Naive thymus-derived CD4-positive, alpha-beta T cell (primary cell): ENCODE measurements around the gene SGK2. TPM values are rescaled to one million over a fixed set of nuclear protein-coding genes. Genes with fewer than 3 reads are reported as not detected.
"Not testable (repeated sequence)": the region's sequence is repeated elsewhere in the genome, so short reads cannot be mapped to it uniquely, and the experiment has no call there.

ENCODE experiments used
- ATAC-seq: fragments of 150-1000 bp; cut with Tn5 transposase; 2 replicates; pipeline ENCODE4 v1.10.0; 2021; ENCODE audit warnings: mild to moderate bottlenecking, moderate library complexity
- CTCF ChIA-PET: fragments of 350-600 bp; sonication (Branson Sonifier 250); formaldehyde crosslinking; loops from one replicate; lab custom pipeline; 2021; ENCODE audit warnings: antibody characterized with exemption; lab: Charles Lee
- POLR2A ChIA-PET: fragments of 350-600 bp; sonication (Branson Sonifier 250); formaldehyde crosslinking; loops from one replicate; lab custom pipeline; 2021; ENCODE audit warnings: antibody characterized with exemption, inconsistent platforms; lab: Charles Lee
- DNase-seq, 9 donors: peaks; one replicate each; pipeline versions ENCODE4 v3.0.0 to v3.0.0-alpha.2; 2020 to 2022; ENCODE audit warnings: mixed read lengths in 1 of 9
- H3K27ac ChIP-seq: one replicate; pipeline ENCODE4 v1.7.0; 2013; ENCODE audit warnings: mild to moderate bottlenecking, low read depth, low read length, moderate library complexity
- H3K27me3 ChIP-seq, 2 donors: one replicate each; pipeline ENCODE4 v1.7.0; 2013; ENCODE audit warnings: low read length in 2 of 2, mild to moderate bottlenecking in 2 of 2, moderate library complexity in 2 of 2; ENCODE audit not compliant: control insufficient read depth in 2 of 2, insufficient read depth in 2 of 2
- H3K36me3 ChIP-seq, 3 experiments: 1 replicate in 2 of 3; 2 replicates in 1 of 3; pipeline ENCODE4 v1.7.0; 2013; ENCODE audit warnings: low read length in 3 of 3, mild to moderate bottlenecking in 3 of 3, moderate library complexity in 1 of 3; ENCODE audit not compliant: insufficient read depth in 3 of 3, control insufficient read depth in 2 of 3
- H3K4me1 ChIP-seq, 2 donors: one replicate each; pipeline ENCODE4 v1.7.0; 2013; ENCODE audit warnings: low read length in 2 of 2, mild to moderate bottlenecking in 2 of 2, moderate library complexity in 1 of 2; ENCODE audit not compliant: control insufficient read depth in 2 of 2, insufficient read depth in 2 of 2
- H3K4me3 ChIP-seq: 2 replicates; pipeline ENCODE4 v1.7.0; 2013; ENCODE audit warnings: mild to moderate bottlenecking, low read length
- H3K9me3 ChIP-seq, 3 experiments: 1 replicate in 2 of 3; 2 replicates in 1 of 3; pipeline ENCODE4 v1.7.0; 2013; ENCODE audit warnings: low read length in 3 of 3; ENCODE audit not compliant: control insufficient read depth in 2 of 3
- H3K27ac Mint-ChIP-seq, 9 donors: one replicate each; pipeline ENCODE4 v1.8.0; 2020 to 2022; ENCODE audit warnings: mixed read lengths in 9 of 9, mild to moderate bottlenecking in 8 of 9, moderate library complexity in 5 of 9, inconsistent platforms in 2 of 9
- H3K27me3 Mint-ChIP-seq, 5 donors: one replicate each; pipeline ENCODE4 v1.8.0; 2021 to 2022; ENCODE audit warnings: mixed read lengths in 5 of 5, mild to moderate bottlenecking in 1 of 5
- H3K36me3 Mint-ChIP-seq, 5 donors: one replicate each; pipeline ENCODE4 v1.8.0; 2020 to 2022; ENCODE audit warnings: mixed read lengths in 5 of 5, mild to moderate bottlenecking in 3 of 5, inconsistent platforms in 1 of 5
- H3K4me1 Mint-ChIP-seq, 7 donors: one replicate each; pipeline ENCODE4 v1.8.0; 2020 to 2022; ENCODE audit warnings: mixed read lengths in 7 of 7, mild to moderate bottlenecking in 3 of 7, inconsistent platforms in 1 of 7
- H3K4me3 Mint-ChIP-seq, 10 donors: one replicate each; pipeline ENCODE4 v1.8.0; 2020 to 2022; ENCODE audit warnings: mild to moderate bottlenecking in 10 of 10, mixed read lengths in 10 of 10, moderate library complexity in 6 of 10, inconsistent platforms in 2 of 10
- H3K9me3 Mint-ChIP-seq, 11 donors: one replicate each; pipeline ENCODE4 v1.8.0; 2020 to 2022; ENCODE audit warnings: mixed read lengths in 11 of 11, mild to moderate bottlenecking in 4 of 11, inconsistent platforms in 1 of 11, moderate library complexity in 1 of 11
- intact Hi-C, 2 donors: fragments of 100-400 bp; cut with micrococcal nuclease; formaldehyde crosslinking; loops; one replicate each; pipeline ENCODE4 v1.15.1; 2023
- polyA plus RNA-seq, 2 donors: library from polyadenylated mRNA; unstranded; fragments of 300-500 nt; fragmentation: Illumina TruSeq; gene quantifications; one replicate each; pipeline ENCODE4 v1.2.3, GENCODE V29; 2021
- total RNA-seq, 6 experiments: library from RNA in 5 of 6; stranded (reverse) in 5 of 6; gene quantifications; 1 replicate in 5 of 6; 2 replicates in 1 of 6; pipeline ENCODE4 v1.2.3 and lab custom pipeline; 2021 to 2026

SGK2 gene
- total and polyA plus RNA-seq, 7 experiments from 2014 or later = 0.48 to 2.6 (median 1.9) TPM; not detected in 2

DNA sequence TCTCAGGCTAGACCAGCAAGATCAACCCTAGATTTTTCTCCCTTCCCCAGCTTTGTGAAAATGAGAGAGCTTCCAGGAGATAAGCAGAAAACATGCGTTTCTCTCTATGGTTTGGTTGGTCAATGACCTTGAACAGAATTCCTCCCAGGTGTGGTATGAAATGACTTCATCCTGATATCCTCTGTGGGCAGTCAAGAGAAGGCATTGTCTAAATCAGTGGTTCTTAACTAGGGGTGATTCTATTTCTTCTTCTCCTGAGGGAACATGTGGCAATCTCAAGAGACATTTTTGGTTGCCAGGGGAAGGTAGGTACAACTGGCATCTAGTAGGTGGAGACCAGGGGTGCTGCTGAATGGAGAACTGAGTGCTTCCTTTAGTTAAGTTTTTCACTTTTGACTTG is 44.3 kb downstream of the SGK2 start:
- Histone ChIP-seq H3K4me3 (no peak overlapping the region), H3K27me3 (no peaks in the 10 kb centered on the region), H3K4me1 (no peaks in the 10 kb centered on the region), H3K36me3 (peaks cover under 1 to 39% (median 5%) of the 10 kb centered on the region in 3 experiments), H3K27ac (no peak overlapping the region), H3K9me3 (no peaks in the 10 kb centered on the region)
- H3K36me3 Mint-ChIP-seq = peaks cover 3 to 30% (median 9%) of the 10 kb centered on the region in 5 donors
- ChIA-PET POLR2A (interaction anchor here (0.8 to 0.9 kb wide), 2 partner anchors 8 to 18 kb away, joined by 3 read pairs; no protein-coding TSS in a partner anchor), CTCF (no interaction called here)
- H3K27ac Mint-ChIP-seq = no peak overlapping the region
- no peaks in the 10 kb centered on the region for H3K9me3 Mint-ChIP-seq
- intact Hi-C loops = no loop called here
- H3K27me3 Mint-ChIP-seq = no peaks in the 10 kb centered on the region
- H3K4me3 Mint-ChIP-seq = no peak overlapping the region
- peaks cover 0 to 4% (median 0%) of the 10 kb centered on the region in 7 donors for H3K4me1 Mint-ChIP-seq
- ATAC-seq = no peak
- no peak for DNase-seq

DNA sequence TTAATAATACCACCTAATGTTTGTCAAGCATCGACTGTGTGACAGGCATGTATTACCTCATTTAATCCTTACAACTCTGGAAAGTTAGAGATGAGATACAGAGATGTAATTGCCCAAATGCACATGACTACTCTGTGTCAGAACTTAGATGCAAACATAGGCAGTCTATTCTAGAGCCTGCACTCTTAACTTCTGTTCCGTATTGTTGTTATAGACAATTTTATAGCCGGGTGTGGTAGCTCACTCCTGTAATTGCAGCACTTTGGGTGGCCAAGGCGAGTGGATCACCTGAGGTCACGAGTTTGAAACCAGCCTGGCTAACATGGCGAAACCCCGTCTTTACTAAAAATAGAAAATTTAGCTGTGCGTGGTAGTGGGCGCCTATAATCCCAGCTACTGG is 46.9 kb downstream of the SGK2 start:
- Mint-ChIP-seq H3K9me3 (no peaks in the 10 kb centered on the region), H3K36me3 (peaks cover 3 to 24% (median 8%) of the 10 kb centered on the region in 5 donors), H3K4me1 (peaks cover 0 to 4% (median 0%) of the 10 kb centered on the region in 7 donors), H3K27me3 (no peaks in the 10 kb centered on the region), H3K27ac (peak overlapping the region in 1 of 9 donors; percentile 18), H3K4me3 (no peak overlapping the region)
- intact Hi-C loops = no loop called here
- H3K4me1 ChIP-seq = no peaks in the 10 kb centered on the region
- no peak overlapping the region for H3K27ac ChIP-seq
- ChIA-PET POLR2A (no interaction called here), CTCF (no interaction called here)
- no peak for ATAC-seq
- peaks cover 0 to 25% (median 5%) of the 10 kb centered on the region in 3 experiments for H3K36me3 ChIP-seq
- H3K4me3 ChIP-seq = no peak overlapping the region
- H3K9me3 ChIP-seq = no peaks in the 10 kb centered on the region
- H3K27me3 ChIP-seq = no peaks in the 10 kb centered on the region
- no peak for DNase-seq

GRCh38 chr20:43607278-43607677 is 48.5 kb downstream of the SGK2 start:
- POLR2A ChIA-PET, DNase-seq, H3K27me3 ChIP-seq, ATAC-seq, intact Hi-C loops, H3K9me3 ChIP-seq, CTCF ChIA-PET, H3K4me1 Mint-ChIP-seq, H3K4me3 Mint-ChIP-seq, H3K27me3 Mint-ChIP-seq, H3K27ac Mint-ChIP-seq, H3K4me1 ChIP-seq, H3K9me3 Mint-ChIP-seq, H3K27ac ChIP-seq, H3K4me3 ChIP-seq: not testable (repeated sequence)
- H3K36me3 Mint-ChIP-seq = peaks cover 3 to 28% (median 8%) of the 10 kb centered on the region in 5 donors
- H3K36me3 ChIP-seq = peaks cover 0 to 25% (median 5%) of the 10 kb centered on the region in 3 experiments

DNA sequence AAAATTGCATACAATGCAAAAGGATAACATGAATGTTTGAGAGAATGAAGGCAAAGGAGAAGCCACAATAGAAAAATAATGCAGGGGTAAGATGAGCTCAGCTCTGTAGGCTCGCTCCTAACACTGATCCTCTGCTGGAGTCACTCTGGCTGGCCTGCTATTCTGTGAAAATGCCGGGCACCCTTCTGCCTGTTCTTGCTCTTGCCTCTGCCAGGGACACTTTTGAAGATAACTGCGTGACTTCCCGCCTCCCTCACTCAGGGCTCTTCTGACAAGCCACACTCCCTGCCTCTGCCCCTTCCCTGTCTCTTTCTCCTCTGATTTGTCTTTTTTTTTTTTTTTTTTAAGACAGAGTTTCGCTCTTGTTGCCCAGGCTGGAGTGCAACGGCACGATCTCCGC is 72.8 kb downstream of the SGK2 start:
- DNase-seq = no peak
- Histone ChIP-seq H3K36me3 (peaks cover 0 to 15% (median 6%) of the 10 kb centered on the region in 3 experiments), H3K27ac (no peak overlapping the region), H3K27me3 (no peaks in the 10 kb centered on the region), H3K9me3 (no peaks in the 10 kb centered on the region), H3K4me3 (no peak overlapping the region), H3K4me1 (no peaks in the 10 kb centered on the region)
- Mint-ChIP-seq H3K36me3 (peaks cover 9 to 56% (median 26%) of the 10 kb centered on the region in 5 donors), H3K4me3 (no peak overlapping the region), H3K27me3 (no peaks in the 10 kb centered on the region), H3K27ac (no peak overlapping the region), H3K4me1 (peaks cover 0 to 3% (median 0%) of the 10 kb centered on the region in 7 donors), H3K9me3 (no peaks in the 10 kb centered on the region)
- ChIA-PET POLR2A (interaction anchor here (0.5 kb wide), 1 partner anchor 27 kb away, joined by 3 read pairs; no protein-coding TSS in a partner anchor), CTCF (no interaction called here)
- intact Hi-C loops = no loop called here
- ATAC-seq = no peak

Other genes starting within 250 kb of the SGK2 start
- gene SRSF6, start 101.1 kb upstream of the SGK2 start, total RNA-seq = 100 to 1,000 TPM; 168 to 291 (median 239) TPM
- 10 to 100 TPM; 46.6 to 52.8 TPM for gene SRSF6, start 101.1 kb upstream of the SGK2 start, polyA plus RNA-seq
- gene L3MBTL1, start 51.3 kb upstream of the SGK2 start, total RNA-seq = 10 to 100 TPM in 4 of 5 experiments, 1 to 10 TPM in 1; 8.6 to 24.7 (median 16.2) TPM
- 1 to 10 TPM in 1 of 2 donors, under 1 TPM in 1; 0.74 to 2.3 TPM for gene L3MBTL1, start 51.3 kb upstream of the SGK2 start, polyA plus RNA-seq
- gene IFT52, start 31.9 kb downstream of the SGK2 start, total RNA-seq = 10 to 100 TPM; 14.8 to 19.7 (median 16.9) TPM
- gene IFT52, start 31.9 kb downstream of the SGK2 start, polyA plus RNA-seq = 10 to 100 TPM; 32.3 to 34.9 TPM
- 10 to 100 TPM in 1 of 5 experiments, 1 to 10 TPM in 1, under 1 TPM in 1, not detected in 2; 0.58 to 69.7 (median 2.7) TPM for gene MYBL2, start 108.1 kb downstream of the SGK2 start, total RNA-seq
- gene MYBL2, start 108.1 kb downstream of the SGK2 start, polyA plus RNA-seq = not detected
- 1 to 10 TPM in 2 of 5 experiments, not detected in 3; 1.4 to 1.7 TPM for gene GTSF1L, start 168.0 kb downstream of the SGK2 start, total RNA-seq
- gene GTSF1L, start 168.0 kb downstream of the SGK2 start, polyA plus RNA-seq = not detected